GM23338 (cell line): Measurements from ENCODE around the gene NSD2.

Source experiments
- CREB1 ChIP-seq: fragments of 250-450 bp; sonication (Bioruptor Pico); IDR thresholded peaks from 2 replicates; pipeline ENCODE4 v1.5.0; 2020; ENCODE audit warnings: low read depth, mild to moderate bottlenecking, moderate library complexity
- EZH2 ChIP-seq: fragments of 200-600 bp; sonication (generic); IDR thresholded peaks from one replicate; pipeline ENCODE4 v1.8.0; 2017; ENCODE audit warnings: antibody characterized with exemption, mild to moderate bottlenecking, low read depth; ENCODE audit not compliant: unreplicated experiment
- EZH2phosphoT487 ChIP-seq: fragments of 200-600 bp; sonication (generic); IDR thresholded peaks from one replicate; pipeline ENCODE4 v1.8.1; 2018; ENCODE audit warnings: antibody characterized with exemption; ENCODE audit not compliant: unreplicated experiment
- JUNB ChIP-seq: IDR thresholded peaks from one replicate; pipeline ENCODE4 v1.6.1; 2016; ENCODE audit warnings: antibody characterized with exemption; ENCODE audit not compliant: unreplicated experiment
- NANOG ChIP-seq: IDR thresholded peaks from 2 replicates; pipeline ENCODE4 v1.6.1; 2016; ENCODE audit warnings: antibody characterized with exemption, borderline replicate concordance
- POLR2AphosphoS5 ChIP-seq: IDR thresholded peaks from 2 replicates; pipeline ENCODE4 v1.6.1; 2016; ENCODE audit warnings: antibody characterized with exemption, low read depth
- TF ChIP-seq, protein P1 (sequence below), 2 experiments: fragments of 200-600 bp in 1 of 2; sonication (generic) in 1 of 2; conservative IDR thresholded peaks; 2 replicates each; pipeline versions ENCODE4 v1.5.1 to v1.6.1; 2016 to 2017; ENCODE audit warnings: antibody characterized with exemption in 2 of 2, low read depth in 2 of 2, mild to moderate bottlenecking in 2 of 2, moderate library complexity in 1 of 2
- TF ChIP-seq, protein P2 (sequence below): IDR thresholded peaks from one replicate; pipeline ENCODE4 v1.6.1; 2018; ENCODE audit warnings: antibody characterized with exemption; ENCODE audit not compliant: unreplicated experiment
- TF ChIP-seq, protein P3 (sequence below): IDR thresholded peaks from 2 replicates; pipeline ENCODE4 v1.6.1; 2016; ENCODE audit warnings: antibody characterized with exemption

DNA sequence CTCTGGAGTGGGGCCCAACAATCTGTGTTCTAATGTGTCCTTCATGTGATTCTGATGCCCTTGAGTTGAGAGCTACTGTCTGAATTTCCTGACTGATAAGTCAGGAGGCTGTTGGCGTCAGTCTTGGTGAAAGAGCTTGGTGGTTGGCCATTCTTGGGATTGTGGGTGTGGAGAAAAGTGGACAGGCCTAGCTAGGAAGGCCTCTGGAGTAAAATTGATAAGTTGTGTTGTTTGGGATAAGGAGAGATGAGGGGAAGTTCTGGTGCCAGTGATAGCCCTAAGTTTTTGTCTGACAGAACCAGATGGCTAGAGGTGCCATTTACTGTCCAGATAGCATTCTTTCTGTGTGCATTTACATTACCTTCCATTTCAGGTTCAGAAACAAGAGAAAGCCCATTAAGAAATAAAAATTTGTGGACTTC is 11.7 kb downstream of the NSD2 start:
- TF ChIP-seq, protein P1, sequence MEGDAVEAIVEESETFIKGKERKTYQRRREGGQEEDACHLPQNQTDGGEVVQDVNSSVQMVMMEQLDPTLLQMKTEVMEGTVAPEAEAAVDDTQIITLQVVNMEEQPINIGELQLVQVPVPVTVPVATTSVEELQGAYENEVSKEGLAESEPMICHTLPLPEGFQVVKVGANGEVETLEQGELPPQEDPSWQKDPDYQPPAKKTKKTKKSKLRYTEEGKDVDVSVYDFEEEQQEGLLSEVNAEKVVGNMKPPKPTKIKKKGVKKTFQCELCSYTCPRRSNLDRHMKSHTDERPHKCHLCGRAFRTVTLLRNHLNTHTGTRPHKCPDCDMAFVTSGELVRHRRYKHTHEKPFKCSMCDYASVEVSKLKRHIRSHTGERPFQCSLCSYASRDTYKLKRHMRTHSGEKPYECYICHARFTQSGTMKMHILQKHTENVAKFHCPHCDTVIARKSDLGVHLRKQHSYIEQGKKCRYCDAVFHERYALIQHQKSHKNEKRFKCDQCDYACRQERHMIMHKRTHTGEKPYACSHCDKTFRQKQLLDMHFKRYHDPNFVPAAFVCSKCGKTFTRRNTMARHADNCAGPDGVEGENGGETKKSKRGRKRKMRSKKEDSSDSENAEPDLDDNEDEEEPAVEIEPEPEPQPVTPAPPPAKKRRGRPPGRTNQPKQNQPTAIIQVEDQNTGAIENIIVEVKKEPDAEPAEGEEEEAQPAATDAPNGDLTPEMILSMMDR (conservative IDR thresholded peaks at IDR 0.05; ENCODE audit: low read depth in 2 of 2) = no peak
- TF ChIP-seq POLR2AphosphoS5 (no peak), CREB1 (CRISPR knock-in tag) (no peak), EZH2phosphoT487 (no peak), EZH2 (no peak), JUNB (no peak), NANOG (no peak)
- TF ChIP-seq, protein P2, sequence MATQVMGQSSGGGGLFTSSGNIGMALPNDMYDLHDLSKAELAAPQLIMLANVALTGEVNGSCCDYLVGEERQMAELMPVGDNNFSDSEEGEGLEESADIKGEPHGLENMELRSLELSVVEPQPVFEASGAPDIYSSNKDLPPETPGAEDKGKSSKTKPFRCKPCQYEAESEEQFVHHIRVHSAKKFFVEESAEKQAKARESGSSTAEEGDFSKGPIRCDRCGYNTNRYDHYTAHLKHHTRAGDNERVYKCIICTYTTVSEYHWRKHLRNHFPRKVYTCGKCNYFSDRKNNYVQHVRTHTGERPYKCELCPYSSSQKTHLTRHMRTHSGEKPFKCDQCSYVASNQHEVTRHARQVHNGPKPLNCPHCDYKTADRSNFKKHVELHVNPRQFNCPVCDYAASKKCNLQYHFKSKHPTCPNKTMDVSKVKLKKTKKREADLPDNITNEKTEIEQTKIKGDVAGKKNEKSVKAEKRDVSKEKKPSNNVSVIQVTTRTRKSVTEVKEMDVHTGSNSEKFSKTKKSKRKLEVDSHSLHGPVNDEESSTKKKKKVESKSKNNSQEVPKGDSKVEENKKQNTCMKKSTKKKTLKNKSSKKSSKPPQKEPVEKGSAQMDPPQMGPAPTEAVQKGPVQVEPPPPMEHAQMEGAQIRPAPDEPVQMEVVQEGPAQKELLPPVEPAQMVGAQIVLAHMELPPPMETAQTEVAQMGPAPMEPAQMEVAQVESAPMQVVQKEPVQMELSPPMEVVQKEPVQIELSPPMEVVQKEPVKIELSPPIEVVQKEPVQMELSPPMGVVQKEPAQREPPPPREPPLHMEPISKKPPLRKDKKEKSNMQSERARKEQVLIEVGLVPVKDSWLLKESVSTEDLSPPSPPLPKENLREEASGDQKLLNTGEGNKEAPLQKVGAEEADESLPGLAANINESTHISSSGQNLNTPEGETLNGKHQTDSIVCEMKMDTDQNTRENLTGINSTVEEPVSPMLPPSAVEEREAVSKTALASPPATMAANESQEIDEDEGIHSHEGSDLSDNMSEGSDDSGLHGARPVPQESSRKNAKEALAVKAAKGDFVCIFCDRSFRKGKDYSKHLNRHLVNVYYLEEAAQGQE = no peak
- TF ChIP-seq, protein P3, sequence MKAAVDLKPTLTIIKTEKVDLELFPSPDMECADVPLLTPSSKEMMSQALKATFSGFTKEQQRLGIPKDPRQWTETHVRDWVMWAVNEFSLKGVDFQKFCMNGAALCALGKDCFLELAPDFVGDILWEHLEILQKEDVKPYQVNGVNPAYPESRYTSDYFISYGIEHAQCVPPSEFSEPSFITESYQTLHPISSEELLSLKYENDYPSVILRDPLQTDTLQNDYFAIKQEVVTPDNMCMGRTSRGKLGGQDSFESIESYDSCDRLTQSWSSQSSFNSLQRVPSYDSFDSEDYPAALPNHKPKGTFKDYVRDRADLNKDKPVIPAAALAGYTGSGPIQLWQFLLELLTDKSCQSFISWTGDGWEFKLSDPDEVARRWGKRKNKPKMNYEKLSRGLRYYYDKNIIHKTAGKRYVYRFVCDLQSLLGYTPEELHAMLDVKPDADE = no peak
